Measurements from ENCODE around the gene FAM89A. TPM values are rescaled to one million over a fixed set of nuclear protein-coding genes. Genes with fewer than 3 reads are reported as not detected.

FAM89A gene
- total and polyA plus RNA-seq, 2 donors (not counting 3 experiments of a cell fraction or from before 2014, with no cell fraction given): 21.0 to 24.0 TPM

- no peak for TF ChIP-seq POLR2AphosphoS5 (IDR thresholded peaks at IDR 0.05; ENCODE audit: insufficient read depth, low read depth, low read length)
- TF ChIP-seq MYC (IDR thresholded peaks at IDR 0.05; ENCODE audit: low read depth, low read length): no peak
- TF ChIP-seq JUN (IDR thresholded peaks at IDR 0.05; ENCODE audit: borderline replicate concordance, insufficient read depth, insufficient read length, low read depth): no peak
- TF ChIP-seq FOS (IDR thresholded peaks at IDR 0.05; ENCODE audit: borderline replicate concordance, insufficient read depth, low read length): no peak
- TF ChIP-seq MAX (IDR thresholded peaks at IDR 0.05; ENCODE audit: insufficient read depth, insufficient read length): no peak
- TF ChIP-seq CTCF (IDR thresholded peaks at IDR 0.05; ENCODE audit: extremely low read depth in 1 of 2, insufficient read depth in 1 of 2, low read depth in 1 of 2, low read length in 2 of 2): no peak
- no peak for TF ChIP-seq POLR2A (IDR thresholded peaks at IDR 0.05; ENCODE audit: low read depth, low read length)
- TF ChIP-seq GATA2 (IDR thresholded peaks at IDR 0.05; ENCODE audit: insufficient read depth, insufficient read length, low read depth, low read length): no peak
- no peak for TF ChIP-seq EZH2 (IDR thresholded peaks at IDR 0.05; ENCODE audit: borderline replicate concordance, low read depth, low read length, severe bottlenecking)
- dilution Hi-C loops (cut with MboI; ENCODE audit: extremely low pct_ligation_motif_present, low sequenced_read_pairs) (no loop called here), intact Hi-C loops (cut with micrococcal nuclease) (no loop called here)
- Histone ChIP-seq H3K27me3 (ENCODE audit: control insufficient read depth in 2 of 2, insufficient read depth in 2 of 2, low read length in 2 of 2) (peaks cover 2% of the 10 kb centered on the region in 2 experiments), H3K9me1 (replicated peaks; ENCODE audit: control insufficient read depth, extremely low read depth, insufficient read depth, low read length) (no peaks in the 10 kb centered on the region), H3K4me1 (ENCODE audit: control insufficient read depth, extremely low read depth, insufficient read depth, low read length) (peaks cover 13% of the 10 kb centered on the region), H3K4me3 (replicated peaks in 1 of 3; ENCODE audit: insufficient read depth in 1 of 3, low read depth in 1 of 3, low read length in 3 of 3) (no peak overlapping the region), H3K27ac (ENCODE audit: insufficient read depth, low read depth, low read length) (no peak overlapping the region), H4K20me1 (replicated peaks; ENCODE audit: control insufficient read depth, extremely low read depth, insufficient read depth, low read length) (no peaks in the 10 kb centered on the region), H3K79me2 (ENCODE audit: control insufficient read depth, insufficient read depth, low read length) (no peaks in the 10 kb centered on the region), H3K9ac (replicated peaks; ENCODE audit: extremely low read depth, insufficient read depth, low read length) (no peak overlapping the region), H2AFZ (ENCODE audit: low read depth, low read length) (no peak overlapping the region), H3K9me3 (replicated peaks; ENCODE audit: control insufficient read depth, insufficient read depth, low read length) (no peaks in the 10 kb centered on the region), H3K4me2 (ENCODE audit: insufficient read depth, low read length) (no peak overlapping the region), H3K36me3 (ENCODE audit: control insufficient read depth in 2 of 2, extremely low read depth in 1 of 2, insufficient read depth in 2 of 2, low read length in 2 of 2) (no peaks in the 10 kb centered on the region)
- FAIRE-seq (no peak), DNase-seq (ENCODE audit: low read depth, low spot score) (no peak)
- POLR2A ChIA-PET: no interaction called here
- BruUV-seq (replicated peaks): no TSS peak
- CTCF ChIA-PET: no interaction called here
These were observed 32.0 kb upstream of the FAM89A start for GRCh38 chr1:231072041-231072440.

Measured in endothelial cell of umbilical vein (primary cell).